EH (cell line): ENCODE measurements around the gene ALG3.
"Not testable (repeated sequence)": the region's sequence is repeated elsewhere in the genome, so short reads cannot be mapped to it uniquely, and the experiment has no call there.

Experiments used
- DNase-seq: peaks from one replicate; pipeline ENCODE4 v3.0.0-alpha.2; 2015; ENCODE audit warnings: low read depth

Gene ALG3

DNA sequence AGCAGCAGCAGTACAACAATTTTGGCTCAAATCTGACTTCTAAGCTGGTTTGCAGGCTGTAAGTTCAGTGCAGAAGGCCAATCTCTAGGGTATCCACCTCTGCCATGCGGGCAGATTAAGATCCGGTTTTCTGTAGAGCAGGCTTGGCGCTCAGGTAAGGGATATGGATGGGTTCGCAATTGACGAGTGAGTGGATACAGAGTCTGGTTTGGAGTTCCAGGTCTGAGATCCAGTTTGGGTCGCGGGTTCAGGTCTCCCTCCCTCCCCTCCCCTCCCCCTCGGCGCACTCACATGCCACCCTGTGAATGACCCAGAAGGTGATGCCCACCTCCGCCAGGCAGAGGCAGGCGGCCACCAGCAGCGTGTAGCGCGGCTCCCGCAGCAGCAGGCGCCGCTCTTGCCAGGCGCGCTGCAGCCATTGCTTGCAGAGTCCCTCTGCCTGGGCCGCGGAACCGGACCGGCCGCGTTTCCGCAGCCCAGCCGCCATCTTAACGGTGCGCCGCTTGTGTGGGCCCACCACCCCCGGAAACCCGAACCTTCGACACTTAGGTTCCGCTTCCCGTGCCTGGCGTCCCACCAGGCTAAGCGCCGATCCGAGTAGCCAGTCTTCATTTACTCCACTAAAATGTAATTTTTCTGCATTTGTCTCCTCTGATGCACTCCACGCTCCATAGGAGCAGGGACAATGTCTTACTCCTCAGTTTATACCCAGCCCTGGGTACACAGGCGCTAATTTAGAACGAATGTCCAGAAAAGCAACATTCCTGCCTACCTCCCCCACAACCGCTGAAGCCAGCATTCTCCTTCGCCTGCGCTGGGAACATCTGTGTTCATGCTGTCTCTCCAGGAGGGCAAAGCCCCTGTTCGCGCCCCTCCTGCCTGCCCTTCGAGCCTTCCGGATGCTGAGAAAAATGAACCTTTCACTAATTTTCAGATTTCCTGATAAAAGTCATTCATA lies at the start of gene ALG3:
Gene ALG3, minus strand, starts transcription at position 509 of the 958 bp plus-strand sequence. Its CDS starts 22 bp downstream, at position 487.
- DNase-seq = peak; percentile 82

DNA sequence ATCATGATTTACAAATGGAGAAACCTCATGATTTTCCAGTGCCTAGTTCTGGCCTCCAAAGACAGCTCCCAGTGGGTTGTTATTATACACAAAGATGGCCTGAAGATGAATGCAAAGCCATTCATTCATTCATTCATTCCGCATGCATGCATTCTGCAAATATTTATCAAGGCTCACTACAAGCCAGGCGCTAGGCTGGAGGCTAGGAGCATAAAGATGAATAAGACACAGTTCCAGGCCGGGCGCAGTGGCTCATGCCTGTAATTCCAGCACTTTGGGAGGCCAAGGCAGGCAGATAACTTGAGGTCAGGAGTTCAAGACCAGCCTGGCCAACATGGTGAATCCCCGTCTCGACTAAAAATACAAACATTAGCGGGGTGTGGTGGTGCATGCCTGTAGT lies 47.9 kb upstream of the ALG3 start:
- no peak for DNase-seq

DNA sequence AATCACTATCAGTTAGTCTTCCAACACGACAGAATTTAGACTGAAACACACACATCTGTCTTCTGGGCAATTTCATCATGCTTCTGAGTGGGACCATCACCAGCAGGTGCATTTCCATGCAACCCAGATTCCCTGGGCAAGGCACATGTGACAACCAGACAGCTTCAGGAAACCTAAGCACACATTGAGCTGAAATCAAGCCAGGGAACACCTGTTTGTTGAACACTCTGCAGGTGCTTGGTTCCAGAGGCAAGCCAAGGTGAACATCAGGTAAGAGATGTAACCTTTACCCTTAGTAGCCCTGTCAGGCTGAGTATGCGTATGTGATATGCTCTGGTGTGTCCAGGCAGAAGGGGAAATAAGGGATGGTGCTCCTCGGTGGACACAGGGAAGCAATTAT lies 47.0 kb upstream of the ALG3 start:
- no peak for DNase-seq

DNA sequence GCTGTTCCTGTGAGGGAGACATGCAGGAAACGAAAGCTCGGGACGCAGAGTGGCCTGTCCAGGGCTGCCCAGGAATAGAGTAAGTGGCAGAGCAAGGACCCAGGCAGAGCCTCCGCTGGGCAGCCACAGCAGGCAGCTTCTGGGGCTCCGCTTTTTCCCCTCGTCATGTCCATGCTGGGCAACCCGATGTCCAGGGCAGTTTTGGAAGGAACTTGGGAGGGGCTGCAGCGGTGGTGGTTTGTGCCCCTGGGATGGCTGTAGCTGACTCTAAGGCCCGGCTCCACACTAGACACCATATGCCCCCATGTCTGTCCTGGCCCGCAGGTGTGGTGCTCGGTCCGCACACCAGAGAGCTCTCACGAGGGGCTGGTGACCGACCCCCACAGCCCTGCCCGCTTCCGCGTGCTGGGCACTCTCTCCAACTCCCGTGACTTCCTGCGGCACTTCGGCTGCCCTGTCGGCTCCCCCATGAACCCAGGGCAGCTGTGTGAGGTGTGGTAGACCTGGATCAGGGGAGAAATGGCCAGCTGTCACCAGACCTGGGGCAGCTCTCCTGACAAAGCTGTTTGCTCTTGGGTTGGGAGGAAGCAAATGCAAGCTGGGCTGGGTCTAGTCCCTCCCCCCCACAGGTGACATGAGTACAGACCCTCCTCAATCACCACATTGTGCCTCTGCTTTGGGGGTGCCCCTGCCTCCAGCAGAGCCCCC lies 43.1 kb upstream of the ALG3 start:
- no peak for DNase-seq

DNA sequence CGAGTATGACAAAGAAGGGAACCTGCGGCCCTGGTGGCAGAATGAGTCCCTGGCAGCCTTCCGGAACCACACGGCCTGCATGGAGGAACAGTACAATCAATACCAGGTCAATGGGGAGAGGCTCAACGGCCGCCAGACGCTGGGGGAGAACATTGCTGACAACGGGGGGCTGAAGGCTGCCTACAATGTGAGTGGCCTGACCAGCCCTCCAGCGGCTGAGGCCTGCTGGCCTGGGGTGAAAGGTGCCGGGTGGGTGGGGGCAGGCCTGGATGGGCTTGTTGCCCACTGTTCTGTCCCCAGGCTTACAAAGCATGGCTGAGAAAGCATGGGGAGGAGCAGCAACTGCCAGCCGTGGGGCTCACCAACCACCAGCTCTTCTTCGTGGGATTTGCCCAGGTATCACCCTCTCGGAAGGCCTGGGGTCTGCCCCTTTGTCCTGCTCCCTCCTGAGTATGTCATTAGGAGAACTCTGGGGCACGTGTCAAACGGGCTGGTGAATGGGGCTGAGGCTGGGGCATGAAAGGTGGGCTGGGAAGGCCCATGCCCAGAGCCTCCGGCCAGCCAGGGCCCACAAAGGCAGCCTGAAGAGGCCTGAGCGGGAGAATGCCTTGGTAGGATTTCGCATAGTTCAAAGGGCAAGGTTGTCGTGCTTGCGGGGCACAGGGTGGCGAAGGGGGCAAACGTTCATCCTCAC lies 42.4 kb upstream of the ALG3 start:
- no peak for DNase-seq

DNA sequence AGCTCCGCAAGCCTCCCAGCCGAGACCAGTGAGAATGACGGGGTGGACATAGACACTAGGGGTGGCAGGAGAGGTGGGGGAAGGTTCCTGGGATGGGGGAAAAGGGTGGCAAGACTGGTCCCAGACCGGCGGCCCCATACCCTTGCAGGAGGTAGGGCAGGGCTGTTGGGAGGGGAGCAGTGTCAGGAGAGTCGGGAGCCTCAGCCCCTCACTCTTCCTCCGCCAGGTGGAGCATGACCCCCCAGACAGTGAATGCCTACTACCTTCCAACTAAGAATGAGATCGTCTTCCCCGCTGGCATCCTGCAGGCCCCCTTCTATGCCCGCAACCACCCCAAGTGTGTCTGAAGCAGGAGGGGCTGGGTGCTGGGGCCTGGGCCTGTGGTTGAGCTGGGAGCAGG lies 41.6 kb upstream of the ALG3 start:
- DNase-seq = no peak

DNA sequence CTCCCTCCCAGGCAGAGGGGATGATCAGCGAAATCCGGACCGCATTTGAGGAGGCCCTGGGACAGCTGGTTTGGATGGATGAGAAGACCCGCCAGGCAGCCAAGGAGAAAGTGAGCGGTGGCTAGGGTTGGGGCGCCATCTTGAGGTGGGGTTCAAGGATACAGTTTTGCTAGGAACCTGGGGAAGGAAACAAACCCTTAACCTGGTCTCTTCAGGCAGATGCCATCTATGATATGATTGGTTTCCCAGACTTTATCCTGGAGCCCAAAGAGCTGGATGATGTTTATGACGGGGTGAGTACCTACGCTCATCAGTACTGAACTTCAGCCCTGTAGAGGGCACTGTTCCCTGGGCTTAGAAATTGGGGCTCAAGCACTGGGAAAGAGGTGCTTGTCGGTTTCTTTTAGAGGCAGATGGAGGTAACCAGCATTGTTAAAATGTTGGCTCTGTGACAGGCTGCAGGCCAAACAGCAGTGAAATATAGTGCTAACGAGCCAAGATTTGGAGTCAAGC lies 40.7 kb upstream of the ALG3 start:
- DNase-seq = peak; percentile 62

DNA sequence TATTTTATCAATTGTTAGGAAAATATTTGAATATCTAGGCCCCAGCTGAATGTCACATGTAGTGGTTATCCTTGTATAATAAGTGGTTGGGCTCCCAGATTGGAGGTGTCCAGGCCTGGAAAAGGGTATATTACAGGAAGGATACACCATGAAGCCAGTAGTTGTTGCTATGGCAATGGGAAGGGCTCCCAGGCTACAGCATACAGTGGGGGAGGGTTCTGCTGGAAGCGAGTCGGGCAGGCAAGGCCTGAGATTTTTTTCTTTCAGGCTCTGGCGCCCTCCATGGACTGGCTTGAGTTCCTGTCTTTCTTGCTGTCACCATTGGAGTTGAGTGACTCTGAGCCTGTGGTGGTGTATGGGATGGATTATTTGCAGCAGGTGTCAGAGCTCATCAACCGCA lies 35.9 kb upstream of the ALG3 start:
- DNase-seq = peak; percentile 85

DNA sequence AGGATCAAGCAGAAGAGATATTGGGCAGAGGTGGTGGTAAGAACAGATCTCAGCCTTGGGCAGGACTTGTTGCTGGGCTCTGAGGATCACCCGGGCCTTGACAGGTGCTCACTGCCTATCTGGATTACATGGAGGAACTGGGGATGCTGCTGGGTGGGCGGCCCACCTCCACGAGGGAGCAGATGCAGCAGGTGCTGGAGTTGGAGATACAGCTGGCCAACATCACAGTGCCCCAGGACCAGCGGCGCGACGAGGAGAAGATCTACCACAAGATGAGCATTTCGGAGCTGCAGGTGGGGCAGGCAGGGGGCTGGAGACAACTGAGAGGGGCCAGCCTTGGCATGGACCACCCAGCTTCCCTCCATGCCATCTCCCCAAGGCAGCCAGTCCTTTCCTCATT lies 34.9 kb upstream of the ALG3 start:
- DNase-seq = no peak

DNA sequence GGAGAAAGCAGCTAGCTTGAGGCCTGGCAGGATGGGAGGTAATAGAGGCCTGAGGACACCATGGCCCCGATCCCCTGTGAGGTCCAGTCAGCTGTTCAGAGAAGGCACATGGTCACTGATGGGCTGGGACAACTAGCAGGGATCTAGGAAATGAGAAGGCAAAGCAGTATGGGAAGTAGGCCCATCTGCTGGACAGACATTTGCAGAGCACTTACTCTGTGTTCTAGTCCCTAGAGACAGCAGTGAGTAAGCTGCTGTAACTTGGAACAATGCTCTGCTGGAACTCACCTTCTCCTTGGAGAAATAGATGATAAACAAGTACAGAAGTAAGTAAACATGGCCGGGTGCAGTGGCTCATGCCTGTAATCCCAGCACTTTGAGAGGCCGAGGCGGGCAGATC lies 34.2 kb upstream of the ALG3 start:
- no peak for DNase-seq

DNA sequence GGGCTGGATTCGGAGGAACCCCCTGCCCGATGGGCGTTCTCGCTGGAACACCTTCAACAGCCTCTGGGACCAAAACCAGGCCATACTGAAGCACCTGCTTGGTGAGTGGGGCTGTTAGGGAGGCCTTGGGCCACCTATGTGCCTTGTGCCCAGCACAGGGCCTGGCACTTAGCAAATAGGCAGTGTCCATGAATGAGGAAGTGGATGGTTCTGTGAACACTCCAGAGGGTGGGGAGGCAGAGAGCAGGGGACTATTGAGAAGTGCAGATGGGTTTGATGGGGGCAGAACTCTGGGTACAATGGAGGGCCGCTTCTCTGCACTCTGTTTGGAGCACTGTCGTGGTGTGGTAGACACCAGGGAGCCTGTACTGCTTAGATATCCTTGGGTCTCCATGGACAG lies 28.6 kb upstream of the ALG3 start:
- no peak for DNase-seq

DNA sequence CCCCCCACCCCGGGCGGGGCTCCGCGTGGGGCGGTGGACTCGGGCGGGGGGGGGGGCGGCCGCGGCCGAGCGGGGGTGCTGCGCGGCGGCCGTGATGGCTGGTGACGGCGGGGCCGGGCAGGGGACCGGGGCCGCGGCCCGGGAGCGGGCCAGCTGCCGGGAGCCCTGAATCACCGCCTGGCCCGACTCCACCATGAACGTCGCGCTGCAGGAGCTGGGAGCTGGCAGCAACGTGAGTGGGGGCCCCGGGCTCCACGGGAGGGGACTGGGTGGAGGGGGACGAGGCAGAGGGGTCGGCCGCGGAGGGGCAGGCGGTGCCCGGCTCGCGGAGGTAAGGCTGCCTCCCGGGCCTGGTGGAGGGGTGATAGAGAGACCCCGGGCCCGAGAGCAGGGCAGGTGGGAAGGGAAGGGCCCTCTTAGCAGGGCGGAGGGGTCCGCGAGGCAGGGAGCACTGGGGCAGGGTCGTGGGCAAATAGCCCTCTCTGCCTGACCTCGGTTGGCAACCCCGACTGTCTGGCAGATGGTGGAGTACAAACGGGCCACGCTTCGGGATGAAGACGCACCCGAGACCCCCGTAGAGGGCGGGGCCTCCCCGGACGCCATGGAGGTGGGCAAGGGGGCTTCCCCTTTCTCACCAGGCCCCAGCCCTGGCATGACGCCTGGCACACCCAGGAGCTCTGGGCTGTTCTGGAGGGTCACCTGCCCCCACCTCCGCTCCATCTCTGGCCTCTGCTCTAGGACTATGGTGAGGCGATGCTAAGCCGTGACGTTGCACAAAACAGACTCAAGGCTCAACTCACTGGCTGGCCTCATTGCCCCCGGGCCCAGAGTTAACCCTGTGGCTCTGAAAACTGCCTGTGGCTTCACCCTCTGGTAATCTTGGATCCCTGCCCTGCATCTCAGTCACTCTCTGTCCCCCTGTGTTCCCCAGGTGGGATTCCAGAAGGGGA lies 27.5 kb upstream of the ALG3 start, which contains the start of gene ECE2:
Gene ECE2, plus strand, starts transcription at position 62 of the 950 bp plus-strand sequence. Its CDS starts 132 bp downstream, at position 194.
- DNase-seq = peak; percentile 15

DNA sequence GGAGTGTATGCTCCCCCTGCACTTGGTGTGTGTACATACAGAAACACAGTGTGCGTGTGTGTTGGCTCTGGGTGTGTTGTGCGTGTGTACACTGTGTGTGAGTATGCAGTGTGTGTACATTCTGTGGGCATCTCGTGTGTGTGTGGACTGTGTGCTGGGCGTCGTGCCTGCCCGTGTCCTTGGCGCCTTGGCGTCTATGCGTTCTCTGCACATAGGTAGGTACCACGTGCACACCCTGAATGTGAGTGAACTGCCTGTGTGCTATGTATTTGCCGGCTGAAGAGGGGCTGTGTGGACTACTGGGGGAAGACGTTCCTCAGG lies 26.6 kb upstream of the ALG3 start:
- no peak for DNase-seq

DNA sequence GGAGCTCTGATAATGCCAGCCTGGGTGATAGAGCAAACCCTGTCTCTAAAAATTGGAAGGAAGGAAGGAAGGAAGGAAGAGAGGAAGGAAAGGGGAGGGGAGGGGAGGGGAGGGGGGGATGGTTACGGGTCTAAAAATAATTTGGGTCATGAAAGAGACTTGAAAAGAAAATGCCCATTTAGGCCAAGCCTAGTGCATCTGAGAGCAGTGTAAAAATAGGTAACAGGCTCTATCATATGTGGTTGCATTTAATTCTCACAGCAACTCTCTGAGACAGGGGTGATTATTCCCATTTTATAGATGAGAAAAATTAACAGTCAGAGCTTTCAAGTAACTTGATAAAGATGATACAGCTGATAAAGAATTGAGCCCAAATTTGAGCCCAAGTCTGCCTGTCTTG lies 23.5 kb upstream of the ALG3 start:
- DNase-seq = no peak

DNA sequence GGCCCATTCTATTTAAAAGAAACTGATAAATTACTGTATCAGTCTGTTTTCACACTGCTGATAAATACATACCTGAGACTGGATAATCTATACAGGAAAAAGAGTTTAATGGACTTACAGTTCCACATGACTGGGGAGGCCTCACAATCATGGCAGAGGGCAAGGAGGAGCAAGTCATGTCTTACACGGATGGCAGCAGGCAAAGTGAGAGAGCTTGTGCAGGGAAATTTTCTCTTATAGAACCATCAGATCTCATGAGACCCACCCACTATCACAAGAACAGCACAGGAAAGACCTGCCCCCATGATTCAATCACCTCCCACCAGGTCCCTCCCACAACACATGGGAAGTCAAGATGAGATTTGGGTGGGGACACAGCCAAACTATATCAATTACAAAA lies 18.5 kb upstream of the ALG3 start:
- DNase-seq = not testable (repeated sequence)

DNA sequence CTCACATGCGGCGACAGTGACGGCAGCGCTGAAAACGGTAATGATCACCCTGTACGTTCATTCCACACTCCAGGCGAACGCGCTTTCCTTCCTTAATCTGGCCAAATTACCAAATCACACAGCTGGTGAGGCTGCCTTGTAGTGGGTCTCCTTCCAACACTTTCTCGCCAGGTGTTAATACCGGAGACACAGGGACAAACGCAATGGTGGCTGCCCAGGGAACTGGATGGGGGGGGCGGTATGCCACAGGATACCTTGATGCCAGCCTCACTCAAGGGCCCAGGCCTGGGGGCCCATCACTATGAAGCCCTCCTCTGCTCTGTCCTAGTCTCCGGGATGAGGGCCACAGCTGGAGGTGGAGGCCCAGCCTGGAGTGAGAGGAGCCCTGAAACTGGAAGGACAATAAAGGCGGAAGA lies 14.0 kb upstream of the ALG3 start:
- DNase-seq = no peak

DNA sequence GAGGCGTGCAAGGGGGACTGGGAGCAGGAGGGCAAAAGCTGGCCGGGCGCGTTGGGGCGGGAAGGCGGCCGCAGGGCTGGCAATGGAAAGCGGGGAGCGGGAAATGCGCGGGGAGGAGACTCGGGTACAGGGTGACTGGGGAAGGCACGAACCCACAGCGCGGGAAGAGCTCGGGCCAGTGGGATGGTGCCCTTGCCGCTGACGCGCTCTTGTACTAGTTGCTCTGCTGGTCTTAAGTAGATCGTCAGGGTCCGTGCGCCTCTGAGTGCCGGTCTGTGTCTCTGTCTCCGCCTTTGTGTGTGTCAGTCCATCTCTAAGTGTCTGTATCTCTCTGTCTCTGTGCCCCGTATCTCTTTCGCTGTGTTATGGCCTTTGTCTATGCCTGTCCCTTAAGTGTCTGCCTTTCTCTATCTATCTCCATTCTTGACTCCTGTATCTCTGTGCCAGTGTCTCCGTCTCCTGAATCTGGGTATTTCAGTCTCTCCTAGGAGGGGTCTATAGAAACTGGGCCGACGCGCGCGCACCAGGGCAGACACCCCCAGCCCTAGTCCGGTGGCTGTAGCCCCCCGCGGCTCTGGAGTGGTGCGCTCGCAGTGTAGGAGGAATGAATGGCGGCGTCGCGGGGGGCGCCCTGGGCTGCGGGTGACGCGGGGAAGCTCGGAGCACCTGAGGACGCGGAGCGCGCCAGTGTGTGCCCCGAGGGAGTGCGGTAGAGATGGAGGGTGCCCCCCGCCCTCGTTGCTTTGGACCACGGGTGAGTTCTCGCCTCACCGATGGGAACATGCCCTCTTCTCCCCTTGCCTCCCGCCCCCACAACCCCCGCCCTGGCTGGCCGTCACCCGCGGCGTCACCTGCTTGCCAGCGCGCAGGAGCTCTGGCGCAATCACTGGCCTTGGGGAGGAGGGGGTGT lies 13.3 kb upstream of the ALG3 start:
- DNase-seq = peak; percentile 43

DNA sequence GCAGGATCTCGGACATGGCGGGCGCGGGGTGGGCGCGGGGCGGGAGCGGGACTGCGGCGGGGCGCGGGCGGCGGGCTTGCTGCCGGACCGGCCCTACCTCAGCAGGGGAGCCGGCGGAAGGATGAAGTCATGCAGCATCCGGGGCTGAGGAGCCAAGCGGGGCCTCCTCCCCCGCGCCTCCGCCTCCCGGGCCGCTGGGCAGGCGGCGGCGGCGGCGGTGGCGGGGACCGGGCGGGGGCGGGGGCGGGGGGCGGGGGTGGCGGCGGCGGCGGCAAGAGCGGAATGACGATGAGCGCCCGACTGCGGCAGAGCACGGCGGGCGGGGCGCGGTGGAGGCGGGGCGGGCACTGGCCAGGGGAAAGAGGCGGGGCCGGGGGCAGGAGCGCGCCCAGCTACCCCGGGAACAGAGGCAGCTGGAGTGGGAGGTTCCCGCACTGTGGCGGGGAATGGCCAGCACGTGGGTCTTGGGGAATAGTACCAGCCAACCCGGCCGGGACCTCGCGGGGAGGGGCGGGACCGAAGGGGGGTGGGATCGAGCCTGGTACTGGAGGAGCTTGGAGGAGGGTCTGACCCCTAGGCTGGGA lies 12.6 kb upstream of the ALG3 start, which contains the start of gene CAMK2N2:
Gene CAMK2N2, minus strand, starts transcription at position 284 of the 584 bp plus-strand sequence. Its CDS starts 268 bp downstream, at position 16.
- peak; percentile 66 for DNase-seq

DNA sequence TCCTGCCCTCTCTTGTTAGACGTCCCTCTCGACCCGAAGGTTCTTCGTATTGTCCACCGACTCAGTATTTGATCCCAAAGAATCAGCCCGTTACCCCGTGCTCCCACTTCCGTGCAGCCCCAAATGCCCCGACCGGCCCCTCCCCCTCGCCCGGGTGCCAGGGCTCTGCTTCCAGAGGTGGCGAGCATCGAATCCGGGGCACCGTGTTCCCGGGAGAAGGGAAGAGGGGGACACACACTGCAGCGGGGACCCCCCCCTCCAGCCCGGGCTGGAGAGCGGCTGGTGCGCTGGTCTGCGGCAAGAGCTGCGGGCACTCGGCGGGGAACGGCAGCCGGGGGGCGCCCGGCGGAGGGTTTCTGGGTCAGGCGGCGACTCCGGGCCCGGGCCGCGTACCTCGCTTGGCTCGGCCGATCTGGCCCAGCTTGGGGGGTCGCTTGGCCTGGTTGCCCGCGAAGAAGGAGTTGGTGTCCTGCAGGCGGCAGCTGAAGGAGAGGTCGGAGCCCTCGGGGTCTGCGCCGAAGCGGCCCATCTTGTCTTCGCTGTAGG lies 12.0 kb upstream of the ALG3 start:
- no peak for DNase-seq
